Panc1 (cell line): ENCODE results near the gene TMPRSS3. TPM values are rescaled to one million over a fixed set of nuclear protein-coding genes. Genes with fewer than 3 reads are reported as not detected.

Experiments used
- ATAC-seq: fragments of 200-7000 bp; cut with Tn5 transposase; 2 replicates; pipeline ENCODE4 v1.9.1; 2020; ENCODE audit warnings: mild to moderate bottlenecking, moderate library complexity
- BruUV-seq: library from RNA; stranded (reverse); fragments of 400-500 nt; replicated peaks from 2 replicates; lab custom pipeline; 2021; lab: Mats Ljungman, UMichigan
- CTCF ChIA-PET: fragments of 300-600 bp; sonication (Branson Sonifier 250); formaldehyde crosslinking; loops from one replicate; lab custom pipeline; 2022; ENCODE audit warnings: antibody characterized with exemption; lab: Charles Lee
- POLR2A ChIA-PET: fragments of 300-600 bp; sonication (Branson Sonifier 250); formaldehyde crosslinking; loops from one replicate; lab custom pipeline; 2022; ENCODE audit warnings: antibody characterized with exemption; lab: Charles Lee
- DNase-seq: peaks from one replicate; pipeline ENCODE4 v3.0.0-alpha.2; 2010; ENCODE audit warnings: low read depth, low spot score
- H3K27ac ChIP-seq: 2 replicates; pipeline ENCODE4 v1.5.1; 2011; ENCODE audit warnings: mild to moderate bottlenecking, low read length, inconsistent platforms
- H3K27me3 ChIP-seq: fragments of 200-500 bp; sonication (Bioruptor generic); 2 replicates; pipeline ENCODE4 v1.6.0; 2014; ENCODE audit warnings: low read length, inconsistent platforms; ENCODE audit not compliant: control insufficient read depth, insufficient read depth
- H3K36me3 ChIP-seq: fragments of 200-500 bp; sonication (Bioruptor generic); 2 replicates; pipeline ENCODE4 v1.5.1; 2014; ENCODE audit warnings: inconsistent platforms, mild to moderate bottlenecking, low read length, moderate library complexity; ENCODE audit not compliant: control insufficient read depth, insufficient read depth
- H3K4me1 ChIP-seq: 2 replicates; pipeline ENCODE4 v1.5.1; 2011; ENCODE audit warnings: inconsistent platforms, mild to moderate bottlenecking, low read length, moderate library complexity; ENCODE audit not compliant: control insufficient read depth, insufficient read depth
- H3K4me3 ChIP-seq, 2 experiments: 2 replicates each; pipeline ENCODE4 v1.5.1; 2011 to 2012; ENCODE audit warnings: low read depth in 2 of 2, low read length in 2 of 2, mild to moderate bottlenecking in 2 of 2, inconsistent platforms in 1 of 2, moderate library complexity in 1 of 2
- H3K9me3 ChIP-seq: fragments of 200-500 bp; sonication (Bioruptor generic); 2 replicates; pipeline ENCODE4 v1.5.1; 2014; ENCODE audit warnings: low read depth, mild to moderate bottlenecking, inconsistent platforms, low read length, moderate library complexity; ENCODE audit not compliant: control insufficient read depth, insufficient read depth
- POLR2AphosphoS5 ChIP-seq: IDR thresholded peaks from 2 replicates; pipeline ENCODE4 v1.6.1; 2012; ENCODE audit warnings: mild to moderate bottlenecking, low read depth, low read length, moderate library complexity
- SIN3A ChIP-seq: IDR thresholded peaks from 2 replicates; pipeline ENCODE4 v1.6.1; 2012; ENCODE audit warnings: low read depth, mild to moderate bottlenecking, low read length, moderate library complexity, borderline replicate concordance; ENCODE audit not compliant: insufficient read depth
- TCF7L2 ChIP-seq: IDR thresholded peaks from 2 replicates; pipeline ENCODE4 v1.6.1; 2011; ENCODE audit warnings: mild to moderate bottlenecking, low read depth, low read length, inconsistent platforms
- in situ Hi-C: cut with HindIII; loops from 2 replicates; pipeline ENCODE4 v1.10.0; 2016; ENCODE audit warnings: low sequenced_read_pairs, low pct_unique_long_range_greater_than_20kb
- intact Hi-C: fragments of 100-400 bp; cut with micrococcal nuclease; formaldehyde crosslinking; loops from one replicate; pipeline ENCODE4 v1.10.0; 2022; ENCODE audit not compliant: unreplicated experiment
- total RNA-seq: library from RNA; stranded (reverse); gene quantifications from one replicate; pipeline ENCODE4 v1.2.1, GENCODE V29; 2021; ENCODE audit not compliant: unreplicated experiment
- TF ChIP-seq, protein P1 (sequence below): fragments of 450-650 bp; IDR thresholded peaks from 2 replicates; pipeline ENCODE4 v1.5.1; 2017; ENCODE audit warnings: mild to moderate bottlenecking
- TF ChIP-seq, protein P2 (sequence below), 2 experiments: IDR thresholded peaks; 2 replicates each; pipeline ENCODE4 v1.6.1; 2011 to 2012; ENCODE audit warnings: low read depth in 2 of 2, control low read depth in 1 of 2, low read length in 1 of 2, mild to moderate bottlenecking in 1 of 2, moderate library complexity in 1 of 2; ENCODE audit not compliant: insufficient read depth in 1 of 2

Gene TMPRSS3
- total RNA-seq, 1 experiment from 2014 or later: not detected

DNA sequence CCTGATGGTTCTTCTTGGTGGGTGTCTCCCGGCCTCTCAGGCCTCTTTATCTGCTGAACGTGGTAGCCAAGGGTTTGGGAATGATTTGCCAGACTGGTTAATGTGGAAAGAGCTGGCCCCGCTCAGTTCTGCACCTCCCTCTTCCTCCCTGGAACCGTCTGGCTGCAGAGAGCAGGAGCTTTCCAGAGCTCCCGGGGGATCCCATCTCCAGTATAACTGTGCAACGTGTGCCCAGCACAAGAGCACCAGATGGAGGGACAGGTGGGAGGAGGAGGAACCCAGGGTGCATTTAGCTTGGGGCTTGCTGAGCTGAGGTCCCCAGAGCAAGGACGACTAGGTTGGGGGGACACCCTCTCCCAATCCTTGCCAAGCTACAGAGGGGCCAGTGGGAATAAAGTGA lies 34.6 kb downstream of the TMPRSS3 start:
- Histone ChIP-seq H3K4me3 (no peak overlapping the region), H3K36me3 (no peaks in the 10 kb centered on the region), H3K27ac (no peak overlapping the region), H3K9me3 (no peaks in the 10 kb centered on the region), H3K27me3 (no peaks in the 10 kb centered on the region), H3K4me1 (no peaks in the 10 kb centered on the region)
- DNase-seq (no peak), ATAC-seq (no peak)
- in situ Hi-C loops (no loop called here), intact Hi-C loops (no loop called here)
- no TSS peak for BruUV-seq
- POLR2A ChIA-PET: no interaction called here
- CTCF ChIA-PET: interaction anchor here (1.7 kb wide), 1 partner anchor 20 kb away, joined by 4 read pairs; no protein-coding TSS in a partner anchor
- TF ChIP-seq, protein P1, sequence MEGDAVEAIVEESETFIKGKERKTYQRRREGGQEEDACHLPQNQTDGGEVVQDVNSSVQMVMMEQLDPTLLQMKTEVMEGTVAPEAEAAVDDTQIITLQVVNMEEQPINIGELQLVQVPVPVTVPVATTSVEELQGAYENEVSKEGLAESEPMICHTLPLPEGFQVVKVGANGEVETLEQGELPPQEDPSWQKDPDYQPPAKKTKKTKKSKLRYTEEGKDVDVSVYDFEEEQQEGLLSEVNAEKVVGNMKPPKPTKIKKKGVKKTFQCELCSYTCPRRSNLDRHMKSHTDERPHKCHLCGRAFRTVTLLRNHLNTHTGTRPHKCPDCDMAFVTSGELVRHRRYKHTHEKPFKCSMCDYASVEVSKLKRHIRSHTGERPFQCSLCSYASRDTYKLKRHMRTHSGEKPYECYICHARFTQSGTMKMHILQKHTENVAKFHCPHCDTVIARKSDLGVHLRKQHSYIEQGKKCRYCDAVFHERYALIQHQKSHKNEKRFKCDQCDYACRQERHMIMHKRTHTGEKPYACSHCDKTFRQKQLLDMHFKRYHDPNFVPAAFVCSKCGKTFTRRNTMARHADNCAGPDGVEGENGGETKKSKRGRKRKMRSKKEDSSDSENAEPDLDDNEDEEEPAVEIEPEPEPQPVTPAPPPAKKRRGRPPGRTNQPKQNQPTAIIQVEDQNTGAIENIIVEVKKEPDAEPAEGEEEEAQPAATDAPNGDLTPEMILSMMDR: no peak
- TF ChIP-seq SIN3A (no peak), POLR2AphosphoS5 (no peak)
- TF ChIP-seq, protein P2, sequence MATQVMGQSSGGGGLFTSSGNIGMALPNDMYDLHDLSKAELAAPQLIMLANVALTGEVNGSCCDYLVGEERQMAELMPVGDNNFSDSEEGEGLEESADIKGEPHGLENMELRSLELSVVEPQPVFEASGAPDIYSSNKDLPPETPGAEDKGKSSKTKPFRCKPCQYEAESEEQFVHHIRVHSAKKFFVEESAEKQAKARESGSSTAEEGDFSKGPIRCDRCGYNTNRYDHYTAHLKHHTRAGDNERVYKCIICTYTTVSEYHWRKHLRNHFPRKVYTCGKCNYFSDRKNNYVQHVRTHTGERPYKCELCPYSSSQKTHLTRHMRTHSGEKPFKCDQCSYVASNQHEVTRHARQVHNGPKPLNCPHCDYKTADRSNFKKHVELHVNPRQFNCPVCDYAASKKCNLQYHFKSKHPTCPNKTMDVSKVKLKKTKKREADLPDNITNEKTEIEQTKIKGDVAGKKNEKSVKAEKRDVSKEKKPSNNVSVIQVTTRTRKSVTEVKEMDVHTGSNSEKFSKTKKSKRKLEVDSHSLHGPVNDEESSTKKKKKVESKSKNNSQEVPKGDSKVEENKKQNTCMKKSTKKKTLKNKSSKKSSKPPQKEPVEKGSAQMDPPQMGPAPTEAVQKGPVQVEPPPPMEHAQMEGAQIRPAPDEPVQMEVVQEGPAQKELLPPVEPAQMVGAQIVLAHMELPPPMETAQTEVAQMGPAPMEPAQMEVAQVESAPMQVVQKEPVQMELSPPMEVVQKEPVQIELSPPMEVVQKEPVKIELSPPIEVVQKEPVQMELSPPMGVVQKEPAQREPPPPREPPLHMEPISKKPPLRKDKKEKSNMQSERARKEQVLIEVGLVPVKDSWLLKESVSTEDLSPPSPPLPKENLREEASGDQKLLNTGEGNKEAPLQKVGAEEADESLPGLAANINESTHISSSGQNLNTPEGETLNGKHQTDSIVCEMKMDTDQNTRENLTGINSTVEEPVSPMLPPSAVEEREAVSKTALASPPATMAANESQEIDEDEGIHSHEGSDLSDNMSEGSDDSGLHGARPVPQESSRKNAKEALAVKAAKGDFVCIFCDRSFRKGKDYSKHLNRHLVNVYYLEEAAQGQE (IDR thresholded peaks at IDR 0.05; ENCODE audit: insufficient read depth in 1 of 2, low read depth in 2 of 2, low read length in 1 of 2): no peak

DNA sequence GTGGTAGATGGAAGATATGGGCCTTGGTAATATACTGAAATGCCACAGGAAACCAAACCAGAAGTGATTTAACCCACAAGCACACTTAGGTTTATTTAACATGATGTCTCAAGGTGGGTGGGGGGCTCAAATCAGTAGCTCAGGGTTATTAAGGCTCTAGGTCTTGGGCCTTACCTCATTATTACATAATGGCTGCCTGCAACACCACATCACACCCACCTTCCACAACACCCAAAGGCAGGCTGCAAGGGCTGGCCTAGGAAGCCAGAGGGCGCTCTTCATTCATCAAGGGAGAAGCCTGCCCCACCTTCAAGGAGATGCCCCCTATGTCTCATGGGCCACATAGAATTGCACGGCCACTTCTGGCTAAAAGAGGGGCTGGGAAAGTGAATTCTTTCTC lies 35.5 kb downstream of the TMPRSS3 start:
- in situ Hi-C loops: no loop called here
- no peak for ATAC-seq

More for the DNA sequence above, 35.5 kb downstream of the TMPRSS3 start:
- no TSS peak for BruUV-seq
- Histone ChIP-seq H3K27ac (no peak overlapping the region), H3K9me3 (no peaks in the 10 kb centered on the region), H3K27me3 (no peaks in the 10 kb centered on the region), H3K4me3 (no peak overlapping the region), H3K4me1 (no peaks in the 10 kb centered on the region), H3K36me3 (no peaks in the 10 kb centered on the region)
- ChIA-PET CTCF (interaction anchor here (1.7 kb wide), 1 partner anchor 21 kb away, joined by 4 read pairs; no protein-coding TSS in a partner anchor), POLR2A (no interaction called here)
- TF ChIP-seq POLR2AphosphoS5 (no peak), TCF7L2 (no peak), SIN3A (no peak)
- TF ChIP-seq, protein P2 (IDR thresholded peaks at IDR 0.05; ENCODE audit: insufficient read depth in 1 of 2, low read depth in 2 of 2, low read length in 1 of 2): no peak
- TF ChIP-seq, protein P1: no peak
- intact Hi-C loops: no loop called here
- no peak for DNase-seq
